Kidney (tissue), 14 donors: ENCODE results near the gene DTNB. TPM values are rescaled to one million over a fixed set of nuclear protein-coding genes. Genes with fewer than 3 reads are reported as not detected.

Source experiments
- DNase-seq, 5 donors: peaks; one replicate each; pipeline ENCODE4 v3.0.0-alpha.2; 2013 to 2020
- FAIRE-seq: peaks from 2 replicates; lab custom pipeline; 2012; peaks lifted over from hg19 to GRCh38; lab: Jason Lieb, UNC
- H3K27ac ChIP-seq, 2 donors: one replicate each; pipeline ENCODE4 v1.7.0; 2013; ENCODE audit warnings: low read depth in 2 of 2, low read length in 2 of 2, inconsistent platforms in 1 of 2
- H3K27me3 ChIP-seq: one replicate; pipeline ENCODE4 v1.7.1; 2013; ENCODE audit warnings: low read length, inconsistent platforms; ENCODE audit not compliant: control insufficient read depth, insufficient read depth
- H3K36me3 ChIP-seq, 3 donors: one replicate each; pipeline versions ENCODE4 v1.7.0 to v1.7.1; 2013; ENCODE audit warnings: low read length in 3 of 3, control low read depth in 1 of 3, inconsistent platforms in 1 of 3; ENCODE audit not compliant: insufficient read depth in 3 of 3, control insufficient read depth in 2 of 3
- H3K4me1 ChIP-seq, 3 donors: one replicate each; pipeline versions ENCODE4 v1.7.0 to v1.7.1; 2013; ENCODE audit warnings: low read length in 3 of 3, inconsistent platforms in 1 of 3, low read depth in 1 of 3; ENCODE audit not compliant: control insufficient read depth in 2 of 3, insufficient read depth in 2 of 3
- H3K4me3 ChIP-seq, 3 donors: one replicate each; pipeline versions ENCODE4 v1.7.0 to v1.8.1; 2013; ENCODE audit warnings: low read length in 3 of 3, control low read depth in 1 of 3, inconsistent platforms in 1 of 3
- H3K9ac ChIP-seq, 3 donors: one replicate each; pipeline versions ENCODE4 v1.7.0 to v1.7.1; 2013; ENCODE audit warnings: low read length in 3 of 3, control low read depth in 1 of 3, inconsistent platforms in 1 of 3
- H3K9me3 ChIP-seq, 3 donors: one replicate each; pipeline versions ENCODE4 v1.7.0 to v1.7.1; 2013; ENCODE audit warnings: low read length in 3 of 3, control low read depth in 1 of 3, inconsistent platforms in 1 of 3; ENCODE audit not compliant: control insufficient read depth in 2 of 3, insufficient read depth in 1 of 3
- CTCF ChIP-seq: IDR thresholded peaks from 3 replicates; pipeline ENCODE4 v1.5.1; 2012; ENCODE audit warnings: mild to moderate bottlenecking, moderate library complexity, borderline replicate concordance; ENCODE audit not compliant: insufficient read depth; ENCODE audit errors: extremely low read depth
- intact Hi-C: fragments of 100-400 bp; cut with DNase I; formaldehyde crosslinking; loops from one replicate; pipeline ENCODE4 v1.11.1; 2022
- polyA plus RNA-seq: library from polyadenylated mRNA; stranded (reverse); fragments of 350-450 nt; fragmentation: Illumina TruSeq; extraction: RNeasy Lipid Tissue Mini Kit (QIAGEN cat#74804); gene quantifications from one replicate; pipeline ENCODE4 v1.2.3, GENCODE V29; 2014; ENCODE audit warnings: low read depth, low replicate concordance; ENCODE audit not compliant: insufficient read depth
- total RNA-seq: library from RNA; stranded (reverse); fragmentation: NEBNext Ultra II Directional; extraction: Animal tissue kit (Norgen Biotek cat#: 25700); gene quantifications from one replicate; pipeline ENCODE4 v1.2.1, GENCODE V29; 2021
- donor health status: control.
- donor health status: control.
- donor health status: control.
- donor health status: control.
- donor health status: control.
- donor health status: DM: yes; HTN: yes; CAD: no.
- donor health status: Normal renal cell carcinoma (clear cell type).

DTNB gene
- total and polyA plus RNA-seq, 2 donors from 2014 or later, result 23.0 to 28.1 TPM

- no peaks in the 10 kb centered on the region for H3K36me3 ChIP-seq
- H3K9ac ChIP-seq, result peak overlapping the region in 2 of 3 donors; percentile 22 to 70
- peak; percentile 77 for TF ChIP-seq CTCF
- H3K4me3 ChIP-seq, result peak overlapping the region in 2 of 3 donors; percentile 61 to 80
- intact Hi-C loops, result no loop called here
- H3K4me1 ChIP-seq, result peaks cover 0 to 5% (median 0%) of the 10 kb centered on the region in 3 donors
- no peaks in the 10 kb centered on the region for H3K27me3 ChIP-seq
- H3K9me3 ChIP-seq, result no peaks in the 10 kb centered on the region
- no peak overlapping the region for H3K27ac ChIP-seq
- FAIRE-seq (peak; percentile 88), DNase-seq (peak in 3 of 5 donors; percentile 12 to 89 (median 81))
These were observed 151.6 kb downstream of the DTNB start for GRCh38 chr2:25521665-25522387.

GRCh38 chr2:25521126-25521525 is 152.3 kb downstream of the DTNB start:
- DNase-seq, result no peak
- no peaks in the 10 kb centered on the region for H3K36me3 ChIP-seq
- peaks cover 0 to 5% (median 0%) of the 10 kb centered on the region in 3 donors for H3K4me1 ChIP-seq
- TF ChIP-seq CTCF, result no peak
- intact Hi-C loops, result no loop called here
- no peaks in the 10 kb centered on the region for H3K27me3 ChIP-seq
- no peak overlapping the region for H3K9ac ChIP-seq
- no peak for FAIRE-seq
- H3K27ac ChIP-seq, result no peak overlapping the region
- H3K4me3 ChIP-seq, result no peak overlapping the region
- no peaks in the 10 kb centered on the region for H3K9me3 ChIP-seq

GRCh38 chr2:25517701-25518100 is 155.7 kb downstream of the DTNB start:
- H3K27ac ChIP-seq, result no peak overlapping the region
- H3K4me3 ChIP-seq, result no peak overlapping the region
- no peak overlapping the region for H3K9ac ChIP-seq
- no peak for TF ChIP-seq CTCF
- intact Hi-C loops, result no loop called here
- FAIRE-seq (no peak), DNase-seq (no peak)
- no peaks in the 10 kb centered on the region for H3K27me3 ChIP-seq
- no peaks in the 10 kb centered on the region for H3K9me3 ChIP-seq
- H3K36me3 ChIP-seq, result no peaks in the 10 kb centered on the region
- H3K4me1 ChIP-seq, result peaks cover 0 to 5% (median 0%) of the 10 kb centered on the region in 3 donors
